ENCODE data around the gene ODF2L.
"Not testable (repeated sequence)": the region's sequence is repeated elsewhere in the genome, so short reads cannot be mapped to it uniquely, and the experiment has no call there.

ODF2L gene

GRCh38 chr1:86387916-86388627 is 8.1 kb downstream of the ODF2L start:
- DNase-seq, result no peak

GRCh38 chr1:86382878-86383277 is 13.2 kb downstream of the ODF2L start:
- DNase-seq, result no peak

GRCh38 chr1:86381223-86381622 is 14.9 kb downstream of the ODF2L start:
- no peak for DNase-seq

DNA sequence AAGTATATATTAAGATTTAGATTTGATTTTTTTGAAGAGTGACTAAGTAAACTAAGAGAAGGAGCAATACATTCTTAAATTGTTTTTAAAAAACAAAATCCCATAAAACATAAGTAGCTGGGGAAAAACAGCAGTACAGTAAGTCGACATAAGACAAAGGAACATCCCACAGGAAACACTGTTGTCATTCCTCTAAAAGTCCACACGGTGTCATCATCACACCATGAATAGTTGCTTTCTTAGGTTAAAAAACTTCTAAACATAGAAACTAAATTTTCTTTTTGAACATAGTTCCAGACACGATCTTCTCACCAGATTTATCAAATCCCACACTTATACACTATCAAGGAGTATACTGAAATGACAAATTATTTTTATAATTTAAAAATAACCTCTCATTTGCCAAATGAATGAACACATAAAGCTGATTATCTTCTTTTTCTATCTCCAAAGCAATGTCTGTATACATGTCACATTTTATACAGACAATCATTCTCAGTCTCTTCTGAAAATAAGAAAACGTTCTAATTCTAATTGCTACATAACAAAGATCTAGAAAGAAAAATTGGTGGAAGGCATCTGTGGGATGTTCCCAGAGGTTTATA is 15.8 kb downstream of the ODF2L start:
- peak; percentile 24 for DNase-seq

- DNase-seq, result no peak
These were observed 17.3 kb downstream of the ODF2L start for GRCh38 chr1:86378813-86379212.

DNA sequence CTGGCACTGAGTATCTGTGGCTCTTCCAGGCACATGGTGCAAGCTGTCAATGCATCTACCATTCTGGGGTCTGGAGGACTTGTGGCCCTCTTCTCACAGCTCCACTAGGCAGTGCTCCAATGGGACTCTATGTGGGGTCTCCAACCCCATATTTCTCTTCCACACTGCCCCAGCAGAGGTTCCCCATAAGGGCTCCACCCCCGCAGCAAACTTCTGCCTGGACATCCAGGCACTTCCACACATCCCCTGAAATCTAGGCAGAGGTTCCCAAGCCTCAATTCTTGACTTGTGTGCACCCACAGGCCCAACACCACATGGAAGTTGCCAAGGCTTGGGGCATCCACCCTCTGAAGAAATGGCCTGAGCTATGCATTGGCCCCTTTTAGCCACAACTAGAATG is 18.8 kb downstream of the ODF2L start:
- no peak for DNase-seq

GRCh38 chr1:86375688-86376087 is 20.4 kb downstream of the ODF2L start:
- no peak for DNase-seq

DNA sequence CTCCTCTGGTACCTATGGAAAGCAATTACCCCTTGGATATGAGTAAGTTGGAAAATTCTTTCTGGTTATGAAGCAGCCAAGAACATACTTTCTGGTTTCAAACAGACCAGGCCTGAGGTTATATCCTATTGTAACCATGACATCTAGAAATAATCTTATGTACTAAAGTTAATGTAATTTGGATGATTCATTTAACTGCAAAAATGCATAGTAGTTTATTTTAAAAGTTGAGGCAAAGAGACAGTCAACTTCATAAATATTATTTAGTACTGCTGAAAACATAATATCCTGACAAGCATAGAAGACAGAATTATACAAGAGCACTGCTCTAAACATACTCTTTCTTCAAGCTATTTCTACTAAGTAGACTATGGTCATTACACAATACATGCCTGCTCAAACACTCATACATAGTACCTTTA is 25.5 kb downstream of the ODF2L start:
- no peak for DNase-seq

- no peak for DNase-seq
These were observed 30.2 kb downstream of the ODF2L start for GRCh38 chr1:86365896-86366295.

DNA sequence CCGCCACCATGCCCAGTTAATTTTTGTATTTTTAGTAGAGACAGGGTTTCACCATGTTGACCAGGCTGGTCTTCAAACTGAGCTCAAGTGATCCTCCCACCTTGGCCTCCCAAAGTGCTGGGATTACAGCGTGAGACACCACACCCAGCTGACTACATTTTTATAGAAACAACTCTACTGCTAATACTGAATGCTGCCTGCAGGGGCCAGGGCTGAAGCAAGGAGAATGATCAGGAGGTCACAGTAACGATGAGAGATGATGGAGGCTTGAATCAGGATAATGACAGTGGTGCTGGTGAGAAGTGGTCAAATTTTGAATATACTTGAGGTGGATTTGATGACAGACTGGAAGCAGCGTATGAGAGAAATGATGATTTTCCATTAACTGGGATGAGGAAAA is 33.3 kb downstream of the ODF2L start:
- DNase-seq, result no peak

DNA sequence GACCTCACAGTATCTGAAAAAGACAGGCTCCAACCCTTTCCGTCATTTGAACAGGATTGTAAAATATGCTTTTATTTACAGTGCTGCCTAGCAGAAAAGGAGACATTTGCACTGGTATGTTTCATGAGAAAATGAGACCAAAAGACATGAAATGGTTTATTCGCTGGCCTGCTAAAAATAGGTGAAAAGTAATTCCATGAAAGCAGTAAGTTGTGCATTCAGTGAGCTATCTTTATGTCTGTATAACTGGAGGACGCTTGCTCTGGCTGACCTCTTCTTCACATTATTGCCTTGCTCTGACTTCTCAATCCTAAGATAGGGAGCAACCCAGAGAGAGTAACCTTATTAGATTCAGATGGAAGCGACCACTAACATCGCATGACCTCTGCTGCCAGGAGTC is 38.3 kb downstream of the ODF2L start:
- DNase-seq, result no peak

DNA sequence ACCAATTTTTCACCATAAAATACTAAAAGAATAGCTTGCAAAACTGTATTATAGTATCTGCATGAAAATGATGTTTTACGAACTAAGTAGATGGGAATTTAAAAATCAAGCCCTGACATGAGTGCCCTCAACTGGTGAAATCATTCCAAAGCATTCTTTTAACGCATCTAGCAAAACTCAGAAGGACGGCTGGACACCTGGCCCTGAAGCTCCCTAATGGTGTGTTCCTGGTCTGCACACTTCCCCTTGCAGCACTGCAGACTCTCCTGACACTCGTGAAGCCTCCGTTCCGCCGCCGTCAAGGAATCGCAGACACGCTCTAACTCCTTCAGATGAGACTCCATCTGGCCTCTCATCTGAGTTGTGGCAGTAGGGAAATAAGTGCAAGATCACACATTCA is 39.9 kb downstream of the ODF2L start:
- DNase-seq, result no peak

GRCh38 chr1:86352086-86352485 is 44.0 kb downstream of the ODF2L start:
- no peak for DNase-seq

- DNase-seq, result not testable (repeated sequence)
These were observed 45.9 kb downstream of the ODF2L start for GRCh38 chr1:86350230-86350629.

DNA sequence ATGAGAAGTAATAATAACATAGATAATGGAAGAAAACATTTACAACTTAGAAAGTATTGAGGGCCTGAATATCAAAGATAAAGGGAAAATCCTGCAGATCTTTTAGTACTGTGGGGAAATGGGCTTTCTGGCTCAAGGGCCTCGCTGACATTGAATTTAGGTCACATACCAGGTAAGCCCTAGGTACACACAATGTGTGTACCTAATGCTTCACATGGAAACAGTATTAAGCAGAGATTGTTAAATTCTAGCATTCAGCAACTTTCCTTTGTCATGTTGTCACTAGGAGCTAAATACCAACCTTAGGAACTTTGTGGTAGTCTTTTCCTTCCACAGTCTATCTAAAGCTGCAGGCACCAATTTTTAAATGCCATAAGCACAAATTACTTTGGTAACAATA is 49.7 kb downstream of the ODF2L start:
- DNase-seq, result no peak

DNA sequence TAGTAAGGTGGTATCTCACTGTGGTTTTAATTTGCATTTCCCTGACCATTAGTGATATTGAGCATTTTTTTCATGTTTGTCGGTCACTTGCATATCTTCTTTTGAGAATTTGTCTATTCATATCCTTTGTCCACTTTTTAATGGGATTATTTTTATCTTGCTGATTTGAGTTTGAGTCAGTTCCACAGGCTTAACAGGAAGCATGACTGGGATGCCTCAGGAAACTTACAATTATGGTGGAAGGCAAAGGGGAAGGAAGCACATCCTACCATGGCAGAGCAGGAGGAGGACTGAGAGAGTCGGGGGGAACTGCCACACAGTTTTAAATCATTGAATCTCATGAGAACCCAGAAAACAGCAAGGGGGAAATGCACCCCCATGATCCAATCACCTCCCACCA is 51.1 kb downstream of the ODF2L start:
- no peak for DNase-seq

DNA sequence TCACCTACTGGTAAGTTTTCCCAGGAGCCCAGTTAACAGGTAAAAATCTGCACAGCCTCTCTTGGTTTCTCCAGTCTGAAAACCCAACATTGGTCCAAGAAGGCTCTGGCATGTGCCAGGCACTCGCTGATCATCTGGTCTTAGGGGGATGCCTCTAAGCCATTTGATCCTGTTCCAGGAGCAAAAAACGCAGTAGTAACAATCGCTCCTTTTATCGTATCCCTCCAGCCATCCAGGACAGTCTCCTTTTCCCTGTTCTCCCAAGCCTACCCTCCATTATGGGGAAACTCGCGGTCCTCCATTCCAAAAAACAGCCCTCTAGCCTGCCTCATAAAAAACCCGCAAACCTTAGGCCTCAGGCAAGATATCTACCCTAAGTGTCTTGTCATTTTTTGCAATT is 56.2 kb downstream of the ODF2L start:
- DNase-seq, result no peak

GRCh38 chr1:86339014-86339812 is 56.9 kb downstream of the ODF2L start:
- DNase-seq, result no peak

GRCh38 chr1:86335916-86336315 is 60.2 kb downstream of the ODF2L start:
- DNase-seq, result no peak

GRCh38 chr1:86325264-86325663 is 70.9 kb downstream of the ODF2L start:
- no peak for DNase-seq

DNA sequence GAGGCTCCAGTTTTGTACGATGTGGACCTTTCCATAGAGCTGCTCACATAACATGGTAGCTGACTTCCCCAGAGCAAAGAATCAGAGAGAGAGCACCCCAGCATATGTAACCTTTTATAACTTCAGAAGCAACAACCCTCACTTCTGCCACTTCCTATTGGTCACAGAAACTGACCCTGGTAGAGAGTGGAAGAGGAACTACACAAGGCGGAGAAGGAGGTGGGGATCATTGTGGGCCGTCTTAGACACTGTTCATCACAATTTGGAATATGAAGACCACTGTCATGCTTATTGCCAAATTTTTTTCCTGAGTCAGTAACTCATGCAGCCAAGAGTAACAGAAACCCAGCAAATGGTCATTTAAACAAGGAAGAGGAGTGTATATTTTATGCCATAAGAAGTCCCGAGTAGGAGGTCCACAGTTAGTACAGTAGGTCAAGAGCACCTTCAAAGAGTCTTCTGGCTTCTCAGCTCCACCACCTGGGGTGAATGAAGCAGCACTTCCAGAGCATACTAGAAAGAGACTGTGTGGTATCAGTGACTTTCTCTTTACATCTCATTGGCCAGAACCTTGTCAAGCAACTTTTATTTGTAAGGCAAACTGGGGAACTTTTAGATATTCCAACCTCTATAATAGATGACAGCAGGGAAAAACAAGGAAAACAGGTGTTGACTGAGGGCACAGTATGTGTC is 71.8 kb downstream of the ODF2L start:
- no peak for DNase-seq

DNA sequence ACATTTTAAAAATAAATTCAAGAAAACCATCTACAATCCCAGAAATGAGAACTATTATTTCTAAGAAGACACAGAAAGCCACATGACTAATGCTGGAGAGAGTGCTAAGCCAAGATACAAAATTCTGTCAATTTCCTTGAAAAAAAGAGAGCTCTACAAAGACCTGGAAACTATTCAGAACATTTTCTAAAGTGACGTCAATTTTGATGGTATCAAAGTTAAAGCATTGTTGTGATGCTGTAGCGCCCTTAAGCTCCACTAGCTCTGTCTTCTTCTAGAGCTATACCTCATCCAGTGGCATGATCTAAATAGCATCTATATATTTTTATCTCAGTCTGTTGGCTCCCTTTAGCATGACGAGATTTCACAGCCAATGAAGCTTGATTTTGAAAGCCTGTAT is 73.9 kb downstream of the ODF2L start:
- DNase-seq, result no peak

GRCh38 chr1:86318436-86318835 is 77.7 kb downstream of the ODF2L start:
- no peak for DNase-seq

- no peak for DNase-seq
These were observed 78.2 kb downstream of the ODF2L start for GRCh38 chr1:86317926-86318325.
